ENCODE results near the gene USHBP1.
"Not testable (repeated sequence)": the region's sequence is repeated elsewhere in the genome, so short reads cannot be mapped to it uniquely, and the experiment has no call there.

The USHBP1 gene

DNA sequence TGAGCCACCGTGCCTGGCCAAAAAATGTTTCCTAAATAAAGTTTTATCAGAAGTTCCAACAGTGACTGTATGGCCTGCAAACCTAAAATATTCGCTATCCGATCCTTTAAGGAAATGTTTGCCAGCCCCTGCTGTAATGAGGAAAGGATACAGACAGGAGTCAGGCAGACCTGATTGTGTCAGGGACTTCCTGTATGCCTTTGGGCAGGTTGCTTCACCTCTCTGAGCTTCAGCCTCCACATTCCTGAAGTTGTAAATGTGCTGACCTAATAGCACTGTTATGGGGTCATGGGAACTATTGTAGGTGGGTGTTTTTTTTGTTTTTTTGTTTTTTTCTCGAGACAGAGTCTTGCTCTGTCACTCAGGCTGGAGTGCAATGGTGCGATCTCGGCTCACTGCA is 32.4 kb upstream of the USHBP1 start:
- TF ChIP-seq, protein P1, sequence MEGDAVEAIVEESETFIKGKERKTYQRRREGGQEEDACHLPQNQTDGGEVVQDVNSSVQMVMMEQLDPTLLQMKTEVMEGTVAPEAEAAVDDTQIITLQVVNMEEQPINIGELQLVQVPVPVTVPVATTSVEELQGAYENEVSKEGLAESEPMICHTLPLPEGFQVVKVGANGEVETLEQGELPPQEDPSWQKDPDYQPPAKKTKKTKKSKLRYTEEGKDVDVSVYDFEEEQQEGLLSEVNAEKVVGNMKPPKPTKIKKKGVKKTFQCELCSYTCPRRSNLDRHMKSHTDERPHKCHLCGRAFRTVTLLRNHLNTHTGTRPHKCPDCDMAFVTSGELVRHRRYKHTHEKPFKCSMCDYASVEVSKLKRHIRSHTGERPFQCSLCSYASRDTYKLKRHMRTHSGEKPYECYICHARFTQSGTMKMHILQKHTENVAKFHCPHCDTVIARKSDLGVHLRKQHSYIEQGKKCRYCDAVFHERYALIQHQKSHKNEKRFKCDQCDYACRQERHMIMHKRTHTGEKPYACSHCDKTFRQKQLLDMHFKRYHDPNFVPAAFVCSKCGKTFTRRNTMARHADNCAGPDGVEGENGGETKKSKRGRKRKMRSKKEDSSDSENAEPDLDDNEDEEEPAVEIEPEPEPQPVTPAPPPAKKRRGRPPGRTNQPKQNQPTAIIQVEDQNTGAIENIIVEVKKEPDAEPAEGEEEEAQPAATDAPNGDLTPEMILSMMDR (IDR thresholded peaks at IDR 0.05; ENCODE audit: low read depth, low read length, missing control alignments): no peak
- DNase-seq (ENCODE audit: low read depth): no peak
- in situ Hi-C loops (cut with HindIII; ENCODE audit: low sequenced_read_pairs): no loop called here
- H3K4me3 ChIP-seq (ENCODE audit: low read depth, low read length): no peak overlapping the region

DNA sequence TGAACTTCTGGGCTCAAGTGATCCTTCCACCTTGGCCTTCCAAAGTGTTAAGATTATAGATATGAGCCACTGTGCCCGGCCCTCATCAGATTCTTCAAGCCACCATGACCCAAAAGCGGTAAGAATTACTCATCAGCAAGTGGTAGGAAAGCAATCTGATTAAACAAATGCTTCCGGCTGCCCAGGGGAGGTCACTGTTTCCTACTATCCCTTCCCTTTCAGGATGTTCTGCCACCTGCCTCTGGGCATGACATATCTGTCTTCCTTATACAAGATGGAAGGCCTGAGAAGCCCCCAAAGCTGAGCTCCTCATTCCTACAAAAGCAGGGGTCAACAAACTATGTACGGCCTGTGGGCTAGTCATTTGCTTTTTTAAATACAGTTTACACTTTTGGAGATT is 31.7 kb upstream of the USHBP1 start:
- TF ChIP-seq, protein P1 (IDR thresholded peaks at IDR 0.05; ENCODE audit: low read depth, low read length, missing control alignments): no peak
- DNase-seq (ENCODE audit: low read depth): no peak
- no peak overlapping the region for H3K4me3 ChIP-seq (ENCODE audit: low read depth, low read length)
- in situ Hi-C loops (cut with HindIII; ENCODE audit: low sequenced_read_pairs): no loop called here

DNA sequence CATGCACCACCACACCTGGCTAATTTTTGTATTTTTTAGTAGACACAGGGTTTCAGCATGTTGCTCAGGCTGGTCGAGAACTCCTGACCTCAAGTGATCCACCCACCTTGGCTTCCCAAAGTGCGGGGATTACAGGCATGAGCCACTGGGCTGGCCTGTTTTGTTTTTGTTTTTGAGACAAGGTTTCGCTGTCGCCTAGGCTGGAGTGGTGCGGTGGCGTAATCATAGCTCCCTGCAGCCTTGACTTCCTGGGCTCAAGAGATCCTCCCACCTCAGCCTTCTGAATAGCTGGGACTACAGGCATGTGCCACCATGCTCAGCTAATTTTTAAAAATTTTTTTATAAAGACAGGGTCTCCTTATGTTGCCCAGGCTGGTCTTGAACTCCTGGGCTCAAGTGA is 31.0 kb upstream of the USHBP1 start:
- in situ Hi-C loops (cut with HindIII; ENCODE audit: low sequenced_read_pairs); H3K4me3 ChIP-seq (ENCODE audit: low read depth, low read length); DNase-seq (ENCODE audit: low read depth): not testable (repeated sequence)

DNA sequence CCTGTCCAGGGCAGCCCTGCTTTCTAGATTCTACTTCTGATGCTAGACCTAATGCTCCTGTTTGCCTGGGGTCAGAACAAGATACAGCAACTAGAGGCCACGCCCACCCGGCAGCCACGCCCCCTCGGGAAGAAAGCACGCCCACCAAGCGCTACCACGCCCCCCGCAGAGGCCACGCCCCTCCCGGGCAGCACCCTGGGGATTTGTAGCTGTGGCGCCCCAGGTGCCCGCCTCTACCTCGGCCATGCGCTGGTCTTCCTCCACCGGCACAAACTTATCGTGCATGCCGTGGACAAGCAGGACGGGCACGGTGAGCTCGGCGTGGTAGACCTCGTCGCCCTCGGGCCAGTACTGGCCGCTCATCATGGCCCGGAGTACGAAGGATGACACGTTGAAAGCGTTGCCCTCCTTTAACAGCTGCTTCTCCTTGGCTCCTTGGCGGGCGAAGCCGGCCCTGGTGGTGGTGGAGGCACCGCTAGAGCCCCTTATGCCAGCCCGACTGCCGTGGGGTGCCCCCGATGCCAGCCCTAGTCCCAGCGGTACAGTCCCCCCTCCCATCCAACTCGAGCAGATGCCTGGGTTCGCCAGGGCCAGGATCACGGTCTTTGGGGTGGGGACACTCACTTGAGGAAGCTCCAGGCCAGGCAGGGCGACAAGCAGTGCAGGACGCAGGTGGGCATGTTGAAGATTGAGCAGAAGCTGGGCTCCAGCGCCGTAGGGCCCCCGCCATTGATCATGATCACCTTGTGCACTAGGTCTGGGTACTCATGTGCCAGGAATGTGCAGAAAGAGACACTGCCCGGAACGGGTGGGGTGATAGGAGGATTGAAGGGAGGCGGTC is 29.7 kb upstream of the USHBP1 start:
- in situ Hi-C loops (cut with HindIII; ENCODE audit: low sequenced_read_pairs): no loop called here
- no peak overlapping the region for H3K4me3 ChIP-seq (ENCODE audit: low read depth, low read length)
- TF ChIP-seq, protein P1 (IDR thresholded peaks at IDR 0.05; ENCODE audit: low read depth, low read length, missing control alignments): no peak
- no peak for DNase-seq (ENCODE audit: low read depth)

DNA sequence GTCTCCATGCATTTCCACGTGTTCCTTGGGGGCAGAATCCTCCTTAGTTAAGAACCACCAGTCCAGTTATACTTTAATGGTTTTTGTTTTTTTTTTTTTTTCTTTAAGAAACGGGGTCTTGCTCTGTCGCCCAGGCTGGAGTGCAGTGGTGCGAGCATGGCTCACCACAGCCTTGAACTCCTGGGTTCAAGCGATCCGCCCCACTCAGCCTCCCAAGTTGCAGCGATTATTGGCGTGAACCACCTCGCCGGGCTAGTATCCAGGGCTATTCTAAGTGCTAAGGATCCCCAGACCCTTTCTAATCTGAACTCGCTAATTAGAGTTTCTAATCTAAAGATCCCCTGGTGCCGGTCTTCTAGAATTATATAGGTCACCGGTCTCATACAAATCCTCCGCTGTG is 29.1 kb upstream of the USHBP1 start:
- TF ChIP-seq, protein P1 (IDR thresholded peaks at IDR 0.05; ENCODE audit: low read depth, low read length, missing control alignments): no peak
- no peak for DNase-seq (ENCODE audit: low read depth)
- no peak overlapping the region for H3K4me3 ChIP-seq (ENCODE audit: low read depth, low read length)
- in situ Hi-C loops (cut with HindIII; ENCODE audit: low sequenced_read_pairs): no loop called here

DNA sequence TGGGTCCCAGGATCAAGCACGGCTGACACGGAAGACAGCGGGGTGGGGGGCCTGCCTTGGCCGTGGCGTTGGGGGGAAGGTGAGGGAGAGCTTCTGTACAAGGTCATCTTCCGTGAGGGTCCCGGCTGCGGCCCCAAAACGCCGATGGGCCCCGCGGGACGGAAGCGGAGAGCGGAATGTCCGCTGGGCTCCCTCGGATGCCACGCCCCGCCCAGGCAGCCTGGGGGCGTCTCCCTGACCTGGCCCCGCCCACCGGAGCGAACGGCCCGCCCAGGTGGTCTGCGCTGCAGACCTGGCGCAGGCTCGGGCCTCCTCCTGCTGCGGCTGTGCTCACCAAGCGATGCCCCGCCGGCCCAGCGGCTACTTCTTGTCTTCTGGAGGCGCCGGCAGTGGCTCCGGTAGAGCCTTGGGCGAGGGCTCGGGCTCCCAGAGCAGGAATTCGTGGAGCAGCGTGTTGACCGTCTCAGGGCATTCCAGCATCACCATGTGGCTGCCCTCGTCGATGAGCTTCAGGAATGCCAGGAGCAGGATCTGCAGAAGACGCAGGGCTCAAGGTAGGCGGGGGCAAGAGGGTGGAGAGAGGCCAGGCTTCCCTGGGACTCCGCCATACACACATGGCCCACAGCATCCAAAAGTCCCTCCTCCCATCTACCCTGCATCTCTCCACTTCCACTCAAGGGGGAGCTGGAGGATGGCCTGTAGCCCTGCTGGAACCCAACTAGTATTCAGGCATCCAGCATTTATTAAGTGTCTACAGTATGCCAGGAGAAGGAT is 27.9 kb upstream of the USHBP1 start:
- peak overlapping the region; percentile 42 for H3K4me3 ChIP-seq (ENCODE audit: low read depth, low read length)
- in situ Hi-C loops (cut with HindIII; ENCODE audit: low sequenced_read_pairs): no loop called here
- TF ChIP-seq, protein P1 (IDR thresholded peaks at IDR 0.05; ENCODE audit: low read depth, low read length, missing control alignments): peak; percentile 78
- DNase-seq (ENCODE audit: low read depth): peak; percentile 70

DNA sequence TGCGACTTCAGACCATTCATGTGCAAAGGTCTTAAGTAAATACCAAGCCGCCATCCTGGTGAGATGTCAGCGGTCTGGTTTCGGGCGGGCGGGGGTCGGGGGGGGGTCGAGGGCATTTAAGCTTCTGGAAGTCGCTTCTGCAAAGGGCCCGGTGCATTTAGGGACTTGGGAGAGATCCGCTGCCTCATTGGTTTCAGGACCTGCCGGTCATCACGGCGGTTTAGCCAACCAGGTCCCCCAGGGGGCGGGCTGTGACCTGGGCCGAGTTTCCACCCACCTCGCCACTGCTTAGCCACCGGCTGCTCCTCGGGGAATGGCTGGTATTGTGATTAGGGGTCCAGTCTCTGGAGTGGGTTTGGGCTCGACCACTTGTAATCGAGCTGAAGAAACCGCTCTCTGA is 24.9 kb upstream of the USHBP1 start:
- no peak overlapping the region for H3K4me3 ChIP-seq (ENCODE audit: low read depth, low read length)
- TF ChIP-seq, protein P1 (IDR thresholded peaks at IDR 0.05; ENCODE audit: low read depth, low read length, missing control alignments): no peak
- in situ Hi-C loops (cut with HindIII; ENCODE audit: low sequenced_read_pairs): no loop called here
- peak; percentile 79 for DNase-seq (ENCODE audit: low read depth)

Measured in astrocyte of the cerebellum (primary cell).